NOMO-1 treated with dmso at 0.1 percent for 144 hours (cell line): ENCODE data around the gene INPP5A.
"Not testable (repeated sequence)": the region's sequence is repeated elsewhere in the genome, so short reads cannot be mapped to it uniquely, and the experiment has no call there.

Experiments
- DNase-seq: peaks from one replicate; lab custom pipeline; 2025; ENCODE audit not compliant: unreplicated experiment; lab: John Stamatoyannopoulos, UW

Gene INPP5A

GRCh38 chr10:132671228-132672154, 133.9 kb downstream of the INPP5A start:
- no peak for DNase-seq

GRCh38 chr10:132673746-132674145, 136.2 kb downstream of the INPP5A start:
- not testable (repeated sequence) for DNase-seq

- DNase-seq, result no peak
Measured at GRCh38 chr10:132674311-132674710, 136.7 kb downstream of the INPP5A start.

GRCh38 chr10:132675031-132675740, 137.6 kb downstream of the INPP5A start:
- no peak for DNase-seq

GRCh38 chr10:132676193-132676891, 138.8 kb downstream of the INPP5A start:
- no peak for DNase-seq

- DNase-seq, result no peak
Measured at GRCh38 chr10:132677096-132677472, 139.5 kb downstream of the INPP5A start.

- no peak for DNase-seq
Measured at GRCh38 chr10:132677473-132678227, 140.1 kb downstream of the INPP5A start.

- DNase-seq, result no peak
Measured at GRCh38 chr10:132678436-132679216, 141.0 kb downstream of the INPP5A start.

GRCh38 chr10:132679217-132679595, 141.6 kb downstream of the INPP5A start:
- DNase-seq, result no peak

GRCh38 chr10:132679640-132680039, 142.1 kb downstream of the INPP5A start:
- no peak for DNase-seq

- DNase-seq, result not testable (repeated sequence)
Measured at GRCh38 chr10:132680741-132681140, 143.2 kb downstream of the INPP5A start.

GRCh38 chr10:132681858-132682755, 144.5 kb downstream of the INPP5A start:
- DNase-seq, result no peak

- DNase-seq, result no peak
Measured at GRCh38 chr10:132684164-132684891, 146.7 kb downstream of the INPP5A start.

- DNase-seq, result no peak
Measured at GRCh38 chr10:132685101-132685891, 147.7 kb downstream of the INPP5A start.

- DNase-seq, result no peak
Measured at GRCh38 chr10:132685921-132686680, 148.5 kb downstream of the INPP5A start.

GRCh38 chr10:132687181-132687892, 149.8 kb downstream of the INPP5A start:
- no peak for DNase-seq
